Raji (cell line): ENCODE results near the gene OXSR1.

Experiments used
- POLR2A ChIP-seq: IDR thresholded peaks from 2 replicates; pipeline ENCODE4 v1.6.1; 2011; ENCODE audit warnings: low read depth, low read length, control low read depth; ENCODE audit not compliant: insufficient read depth

OXSR1 gene

GRCh38 chr3:38255627-38256026 lies 90.3 kb downstream of the OXSR1 start:
- no peak for TF ChIP-seq POLR2A

GRCh38 chr3:38257583-38257982 lies 92.2 kb downstream of the OXSR1 start:
- TF ChIP-seq POLR2A = no peak

GRCh38 chr3:38260474-38260873 lies 95.1 kb downstream of the OXSR1 start:
- no peak for TF ChIP-seq POLR2A

- TF ChIP-seq POLR2A = no peak
Observed at GRCh38 chr3:38264353-38264771, 99.0 kb downstream of the OXSR1 start.

GRCh38 chr3:38264779-38265178 lies 99.4 kb downstream of the OXSR1 start:
- no peak for TF ChIP-seq POLR2A

- no peak for TF ChIP-seq POLR2A
Observed at GRCh38 chr3:38265604-38266307, 100.4 kb downstream of the OXSR1 start, which contains the start of gene SLC22A13. TSS of gene SLC22A13 (plus strand) at chr3:38265812. CDS start at chr3:38265861, 49 bp downstream.

- no peak for TF ChIP-seq POLR2A
Observed at GRCh38 chr3:38266810-38267209, 101.5 kb downstream of the OXSR1 start.

- no peak for TF ChIP-seq POLR2A
Observed at GRCh38 chr3:38267662-38268061, 102.3 kb downstream of the OXSR1 start.

- no peak for TF ChIP-seq POLR2A
Observed at GRCh38 chr3:38268087-38268486, 102.8 kb downstream of the OXSR1 start.

- no peak for TF ChIP-seq POLR2A
Observed at GRCh38 chr3:38268522-38268921, 103.2 kb downstream of the OXSR1 start.

GRCh38 chr3:38270606-38271005 lies 105.3 kb downstream of the OXSR1 start:
- TF ChIP-seq POLR2A = no peak

GRCh38 chr3:38271553-38271952 lies 106.2 kb downstream of the OXSR1 start:
- no peak for TF ChIP-seq POLR2A

- TF ChIP-seq POLR2A = no peak
Observed at GRCh38 chr3:38274864-38275649, 109.7 kb downstream of the OXSR1 start.

GRCh38 chr3:38275658-38276057 lies 110.3 kb downstream of the OXSR1 start:
- TF ChIP-seq POLR2A = no peak

GRCh38 chr3:38276081-38276916 lies 111.0 kb downstream of the OXSR1 start:
- no peak for TF ChIP-seq POLR2A

GRCh38 chr3:38276917-38277630 lies 111.7 kb downstream of the OXSR1 start:
- no peak for TF ChIP-seq POLR2A
